ENCODE data around the gene SLC39A1. TPM values are rescaled to one million over a fixed set of nuclear protein-coding genes. Genes with fewer than 3 reads are reported as not detected.

SLC39A1 gene
- total and polyA plus RNA-seq, 4 experiments from 2014 or later = 21.6 to 47.3 (median 29.1) TPM

DNA sequence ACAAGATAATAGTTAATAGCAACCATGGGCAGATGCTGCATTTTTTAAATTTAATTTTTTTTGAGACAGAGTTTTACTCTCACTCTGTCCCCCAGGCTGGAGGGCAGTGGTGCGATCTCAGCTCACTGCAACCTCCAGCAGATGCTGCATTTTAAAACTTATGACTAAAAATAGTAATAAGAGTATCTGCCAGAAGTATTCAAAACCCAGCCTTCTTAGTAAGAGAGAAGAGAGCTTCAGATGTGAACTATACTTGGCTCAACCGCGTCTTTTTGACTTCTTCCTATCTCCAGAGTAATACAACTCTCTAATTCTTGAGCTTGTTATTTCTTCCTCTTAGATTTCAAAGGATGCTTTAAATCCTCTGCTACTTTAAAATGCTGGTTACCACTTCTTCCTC lies 31.9 kb upstream of the SLC39A1 start:
- POLR2A ChIA-PET (ENCODE audit: partially characterized antibody) = interaction anchor here (0.6 to 1.9 kb wide), 3 partner anchors 17 to 238 kb away, joined by 3 to 7 read pairs (median 6); partner anchors contain the start of genes GATAD2B and JTB
- Mint-ChIP-seq H3K9me3 (peaks cover 0 to 6% (median 0%) of the 10 kb centered on the region in 8 donors), H3K4me3 (peak overlapping the region in 1 of 8 donors; percentile 10), H3K27ac (peak overlapping the region in 2 of 7 donors; percentile 53 to 65), H3K27me3 (no peaks in the 10 kb centered on the region), H3K36me3 (peaks cover 29 to 41% of the 10 kb centered on the region in 2 donors), H3K4me1 (peaks cover 18 to 31% (median 24%) of the 10 kb centered on the region in 4 donors)
- Histone ChIP-seq H3K36me3 (ENCODE audit: insufficient read depth, low read length) (peaks cover 15% of the 10 kb centered on the region), H3K27ac (ENCODE audit: low read depth, low read length) (no peak overlapping the region), H3K27me3 (ENCODE audit: insufficient read depth, low read length) (no peaks in the 10 kb centered on the region), H3K4me1 (ENCODE audit: insufficient read depth, low read length) (peaks cover 29% of the 10 kb centered on the region), H3K4me3 (ENCODE audit: low read length in 2 of 2) (no peak overlapping the region), H3K9me3 (ENCODE audit: control insufficient read depth in 1 of 2, low read length in 2 of 2) (no peaks in the 10 kb centered on the region)
- CTCF ChIA-PET (ENCODE audit: partially characterized antibody) = interaction anchor here (1.1 to 1.5 kb wide), 2 partner anchors 9 to 198 kb away, joined by 3 to 7 read pairs; partner anchors contain the start of gene RAB13
- no peak for DNase-seq
- intact Hi-C loops (cut with micrococcal nuclease) = no loop called here

DNA sequence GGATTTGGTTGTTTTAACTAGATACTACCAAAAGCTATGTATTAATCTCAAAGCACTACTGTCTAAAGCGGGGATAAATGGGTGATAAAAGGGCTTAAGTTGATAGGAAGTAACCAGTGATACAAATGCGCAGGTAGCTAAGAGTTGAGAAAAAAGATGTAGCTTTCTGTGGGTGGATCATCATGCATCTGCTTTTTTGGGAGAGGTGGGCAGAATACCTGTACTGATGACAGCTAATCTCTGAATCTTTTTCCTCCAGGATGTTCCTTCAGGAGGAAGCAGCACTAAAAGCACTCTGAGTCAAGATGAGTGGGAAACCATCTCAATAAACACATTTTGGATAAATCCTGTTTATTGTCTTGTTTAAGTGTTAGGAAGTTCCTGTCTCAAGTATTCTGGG lies 28.5 kb upstream of the SLC39A1 start:
- CTCF ChIA-PET (ENCODE audit: partially characterized antibody) = interaction anchor here (1.3 to 11.0 kb wide), 5 partner anchors 14 to 343 kb away, joined by 3 to 169 read pairs (median 6); partner anchors contain the start of genes CREB3L4, DENND4B and JTB
- peak overlapping the region in 1 of 2 donors; percentile 92 for H3K4me3 ChIP-seq (ENCODE audit: low read length in 2 of 2)

DNA sequence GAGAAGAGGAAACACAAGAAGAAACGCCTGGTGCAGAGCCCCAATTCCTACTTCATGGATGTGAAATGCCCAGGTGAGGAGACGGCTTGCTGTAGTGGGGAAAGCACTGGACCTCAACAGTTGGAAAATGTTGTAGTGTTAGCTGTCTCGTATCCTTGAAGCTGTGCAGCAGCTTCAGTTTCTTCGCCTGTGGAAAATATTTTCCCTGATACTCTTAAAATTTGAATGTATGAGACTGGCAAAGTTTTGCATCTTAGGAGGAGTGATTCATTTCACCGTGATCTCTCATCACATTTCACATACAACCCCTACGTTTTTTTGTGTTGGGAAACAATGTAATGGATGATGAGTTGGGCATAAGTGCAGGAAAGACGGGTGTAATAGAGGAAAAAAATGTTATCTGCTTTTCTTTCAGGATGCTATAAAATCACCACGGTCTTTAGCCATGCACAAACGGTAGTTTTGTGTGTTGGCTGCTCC lies 27.9 kb upstream of the SLC39A1 start:
- Histone ChIP-seq H3K9me3 (ENCODE audit: control insufficient read depth in 1 of 2, low read length in 2 of 2) (no peaks in the 10 kb centered on the region), H3K4me1 (ENCODE audit: insufficient read depth, low read length) (peaks cover 37% of the 10 kb centered on the region), H3K36me3 (ENCODE audit: insufficient read depth, low read length) (peaks cover 15% of the 10 kb centered on the region), H3K4me3 (ENCODE audit: low read length in 2 of 2) (peak overlapping the region; percentile 87 to 92), H3K27me3 (ENCODE audit: insufficient read depth, low read length) (no peaks in the 10 kb centered on the region), H3K27ac (ENCODE audit: low read depth, low read length) (peak overlapping the region; percentile 93)
- H3K4me3 Mint-ChIP-seq = peak overlapping the region; percentile 94 to 99 (median 98)
- DNase-seq = no peak
- H3K36me3 Mint-ChIP-seq = peaks cover 29 to 41% of the 10 kb centered on the region in 2 donors
- H3K27ac Mint-ChIP-seq = peak overlapping the region; percentile 93 to 100 (median 100)
- H3K9me3 Mint-ChIP-seq = peaks cover 0 to 6% (median 0%) of the 10 kb centered on the region in 8 donors
- POLR2A ChIA-PET (ENCODE audit: partially characterized antibody) = interaction anchor here (0.6 to 8.0 kb wide), 47 partner anchors 10 to 964 kb away, joined by 3 to 164 read pairs (median 6); partner anchors contain the start of genes CHTOP, CREB3L4, CRTC2 and DENND4B
- CTCF ChIA-PET (ENCODE audit: partially characterized antibody) = interaction anchor here (1.3 to 11.0 kb wide), 6 partner anchors 13 to 344 kb away, joined by 3 to 169 read pairs (median 5); partner anchors contain the start of genes CREB3L4, DENND4B and JTB
- H3K4me1 Mint-ChIP-seq = peaks cover 22 to 44% (median 33%) of the 10 kb centered on the region in 4 donors
- intact Hi-C loops (cut with micrococcal nuclease) = loop anchor here (2.0 kb wide), 2 partner anchors 192 to 358 kb away; no protein-coding TSS in a partner anchor
- H3K27me3 Mint-ChIP-seq = peaks cover 2 to 3% of the 10 kb centered on the region in 2 donors

More for the DNA sequence above, 28.5 kb upstream of the SLC39A1 start:
- intact Hi-C loops (cut with micrococcal nuclease) = loop anchor here (2.0 kb wide), 2 partner anchors 191 to 359 kb away; no protein-coding TSS in a partner anchor
- Mint-ChIP-seq H3K4me1 (peaks cover 19 to 38% (median 29%) of the 10 kb centered on the region in 4 donors), H3K27me3 (no peaks in the 10 kb centered on the region), H3K4me3 (peak overlapping the region; percentile 94 to 99 (median 98)), H3K9me3 (peaks cover 0 to 6% (median 0%) of the 10 kb centered on the region in 8 donors), H3K36me3 (peaks cover 29 to 41% of the 10 kb centered on the region in 2 donors), H3K27ac (peak overlapping the region; percentile 93 to 100 (median 100))
- no peak for DNase-seq
- peaks cover 15% of the 10 kb centered on the region for H3K36me3 ChIP-seq (ENCODE audit: insufficient read depth, low read length)
- H3K27me3 ChIP-seq (ENCODE audit: insufficient read depth, low read length) = no peaks in the 10 kb centered on the region
- peaks cover 36% of the 10 kb centered on the region for H3K4me1 ChIP-seq (ENCODE audit: insufficient read depth, low read length)
- POLR2A ChIA-PET (ENCODE audit: partially characterized antibody) = interaction anchor here (0.6 to 8.0 kb wide), 18 partner anchors 9 to 358 kb away, joined by 3 to 164 read pairs (median 21); partner anchors contain the start of genes CHTOP, CREB3L4, DENND4B and GATAD2B
- H3K9me3 ChIP-seq (ENCODE audit: control insufficient read depth in 1 of 2, low read length in 2 of 2) = no peaks in the 10 kb centered on the region
- H3K27ac ChIP-seq (ENCODE audit: low read depth, low read length) = peak overlapping the region; percentile 93

DNA sequence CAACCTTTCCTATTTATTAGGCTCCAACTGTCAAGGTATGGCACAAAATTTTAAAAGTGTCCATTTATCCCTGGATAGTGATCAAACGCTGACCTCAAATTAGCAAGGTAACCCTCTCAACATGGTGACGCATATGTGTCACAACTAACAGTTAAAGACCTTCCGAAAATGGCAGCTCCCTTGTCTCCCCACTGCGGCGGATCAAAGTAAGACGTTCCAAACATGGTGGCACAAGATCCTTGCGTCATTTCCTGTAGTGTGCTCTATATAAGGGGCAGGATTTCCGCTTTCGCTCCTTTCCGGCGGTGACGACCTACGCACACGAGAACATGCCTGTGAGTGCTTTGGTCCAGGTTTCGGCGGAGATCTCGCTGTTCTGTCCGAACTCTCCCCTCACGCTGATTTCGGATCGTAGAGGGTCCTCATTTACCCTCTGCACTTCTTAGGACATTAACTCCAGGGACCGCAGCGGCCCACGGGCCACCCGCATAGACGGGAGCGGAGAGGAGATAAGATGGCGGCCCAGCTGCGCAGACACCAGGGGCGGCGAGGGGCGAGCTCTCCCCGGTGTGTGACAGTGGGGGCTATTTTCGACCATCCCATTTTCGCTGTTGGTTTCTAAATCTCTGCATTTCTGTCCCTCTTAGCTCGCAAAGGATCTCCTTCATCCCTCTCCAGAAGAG lies 27.3 kb upstream of the SLC39A1 start, which contains the start of gene RPS27:
Gene RPS27 (plus strand): TSS at position 295 of the 683 bp plus-strand sequence. CDS start 35 bp downstream, at position 330.
- peaks cover 26 to 39% of the 10 kb centered on the region in 2 donors for H3K36me3 Mint-ChIP-seq
- POLR2A ChIA-PET (ENCODE audit: partially characterized antibody) = interaction anchor here (0.5 to 8.0 kb wide), 72 partner anchors 8 to 1866 kb away, joined by 3 to 164 read pairs (median 4); partner anchors contain the start of genes CHTOP, CREB3L4, CRTC2 and DENND4B
- H3K27me3 Mint-ChIP-seq = peaks cover 2 to 3% of the 10 kb centered on the region in 2 donors
- peak within 1 kb of the TSS; percentile 93 to 100 (median 100) for H3K27ac Mint-ChIP-seq
- Histone ChIP-seq H3K4me3 (ENCODE audit: low read length in 2 of 2) (peak within 1 kb of the TSS; percentile 87 to 92), H3K27me3 (ENCODE audit: insufficient read depth, low read length) (no peaks in the 10 kb centered on the region), H3K9me3 (ENCODE audit: control insufficient read depth in 1 of 2, low read length in 2 of 2) (no peaks in the 10 kb centered on the region), H3K4me1 (ENCODE audit: insufficient read depth, low read length) (peaks cover 37% of the 10 kb centered on the region), H3K36me3 (ENCODE audit: insufficient read depth, low read length) (peaks cover 15% of the 10 kb centered on the region), H3K27ac (ENCODE audit: low read depth, low read length) (peak within 1 kb of the TSS; percentile 93)
- H3K9me3 Mint-ChIP-seq = peaks cover 0 to 6% (median 0%) of the 10 kb centered on the region in 8 donors
- H3K4me3 Mint-ChIP-seq = peak within 1 kb of the TSS; percentile 94 to 99 (median 98)
- CTCF ChIA-PET (ENCODE audit: partially characterized antibody) = interaction anchor here (1.0 to 11.0 kb wide), 9 partner anchors 12 to 344 kb away, joined by 3 to 169 read pairs (median 6); partner anchors contain the start of genes CREB3L4, DENND4B, JTB and SLC39A1
- peaks cover 22 to 42% (median 34%) of the 10 kb centered on the region in 4 donors for H3K4me1 Mint-ChIP-seq
- DNase-seq = peak; percentile 93 to 97 (median 95)
- intact Hi-C loops (cut with micrococcal nuclease) = loop anchor here (1.0 to 2.0 kb wide), 6 partner anchors 13 to 358 kb away; partner anchors contain the start of genes HAX1, JTB and UBAP2L

DNA sequence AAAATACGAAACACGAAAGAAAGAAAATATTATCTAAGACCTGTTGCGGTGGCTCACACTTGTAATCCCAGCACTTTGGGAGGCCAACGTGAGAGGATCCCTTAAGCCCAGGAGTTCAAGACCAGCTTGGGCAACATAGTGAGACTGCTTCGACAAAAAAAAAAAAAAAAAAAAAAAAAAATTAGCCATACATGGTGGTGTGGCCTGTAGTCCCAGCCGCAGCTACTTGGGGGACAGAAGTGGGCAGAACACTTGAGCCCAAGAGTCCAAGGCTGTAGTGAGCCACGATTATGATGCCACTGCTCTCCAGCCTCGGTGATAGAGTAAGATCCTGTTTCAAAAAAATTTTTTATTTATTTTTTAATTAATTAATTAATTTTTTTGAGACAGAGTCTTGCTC lies 24.3 kb upstream of the SLC39A1 start:
- Mint-ChIP-seq H3K27me3 (peaks cover 4 to 5% of the 10 kb centered on the region in 2 donors), H3K27ac (peak overlapping the region in 4 of 7 donors; percentile 35 to 88 (median 66)), H3K9me3 (peaks cover 0 to 3% (median 0%) of the 10 kb centered on the region in 8 donors), H3K36me3 (peaks cover 14 to 20% of the 10 kb centered on the region in 2 donors), H3K4me1 (peaks cover 17 to 34% (median 27%) of the 10 kb centered on the region in 4 donors), H3K4me3 (no peak overlapping the region)
- H3K4me1 ChIP-seq (ENCODE audit: insufficient read depth, low read length) = peaks cover 25% of the 10 kb centered on the region
- H3K27ac ChIP-seq (ENCODE audit: low read depth, low read length) = no peak overlapping the region
- POLR2A ChIA-PET (ENCODE audit: partially characterized antibody) = interaction anchor here (0.6 to 8.0 kb wide), 10 partner anchors 12 to 212 kb away, joined by 3 to 164 read pairs (median 7); partner anchors contain the start of genes CREB3L4, DENND4B, GATAD2B and JTB
- CTCF ChIA-PET (ENCODE audit: partially characterized antibody) = interaction anchor here (0.8 to 11.0 kb wide), 20 partner anchors 8 to 310 kb away, joined by 3 to 169 read pairs (median 4); partner anchors contain the start of genes CREB3L4, DENND4B, JTB and SLC39A1
- H3K27me3 ChIP-seq (ENCODE audit: insufficient read depth, low read length) = no peaks in the 10 kb centered on the region
- no peaks in the 10 kb centered on the region for H3K9me3 ChIP-seq (ENCODE audit: control insufficient read depth in 1 of 2, low read length in 2 of 2)
- intact Hi-C loops (cut with micrococcal nuclease) = loop anchor here (2.0 kb wide), 3 partner anchors 29 to 477 kb away; partner anchors contain the start of genes CRTC2 and GATAD2B
- no peak for DNase-seq
- peaks cover 12% of the 10 kb centered on the region for H3K36me3 ChIP-seq (ENCODE audit: insufficient read depth, low read length)
- H3K4me3 ChIP-seq (ENCODE audit: low read length in 2 of 2) = no peak overlapping the region
